OCI-LY3 (cell line): ENCODE measurements around the gene IFNA13.

ENCODE experiments used
- H2AFZ ChIP-seq: fragments of 200-600, 300-600 bp; shearing (Covaris generic); 2 replicates; pipeline ENCODE4 v1.6.0; 2014; ENCODE audit warnings: antibody characterized with exemption, low read depth, low read length
- H3K27ac ChIP-seq: fragments of 200-600, 300-600 bp; sonication (generic); 2 replicates; pipeline ENCODE4 v1.5.1; 2014; ENCODE audit warnings: mild to moderate bottlenecking, low read length, moderate library complexity, mixed read lengths
- H3K27me3 ChIP-seq: fragments of 200-600, 300-600 bp; sonication (generic); 2 replicates; pipeline ENCODE4 v1.6.1; 2014; ENCODE audit warnings: low read depth, low read length, mixed read lengths
- H3K36me3 ChIP-seq: fragments of 200-600, 300-600 bp; sonication (generic); replicated peaks from 2 replicates; pipeline ENCODE3; 2014; ENCODE audit warnings: low read depth, low read length, mixed read lengths
- H3K4me1 ChIP-seq: fragments of 300-600, 200-600 bp; sonication (generic); 2 replicates; pipeline ENCODE4 v1.6.1; 2014; ENCODE audit warnings: low read length, mixed read lengths
- H3K4me2 ChIP-seq: fragments of 200-600, 300-600 bp; sonication (generic); 2 replicates; pipeline ENCODE4 v1.6.1; 2014; ENCODE audit warnings: low read length, mixed read lengths
- H3K4me3 ChIP-seq: fragments of 300-600, 200-600 bp; sonication (generic); 2 replicates; pipeline ENCODE4 v1.5.1; 2014; ENCODE audit warnings: antibody characterized with exemption, mild to moderate bottlenecking, low read length, moderate library complexity
- H3K79me2 ChIP-seq: fragments of 300-600, 200-600 bp; shearing (Covaris generic); 2 replicates; pipeline ENCODE4 v1.6.1; 2014; ENCODE audit warnings: mild to moderate bottlenecking, low read length, mixed read lengths
- H3K9ac ChIP-seq: fragments of 300-600, 200-600 bp; shearing (Covaris generic); 2 replicates; pipeline ENCODE4 v1.6.0; 2014; ENCODE audit warnings: mild to moderate bottlenecking, low read length, moderate library complexity
- H3K9me3 ChIP-seq: fragments of 200-600, 300-600 bp; shearing (Covaris generic); 2 replicates; pipeline ENCODE4 v1.6.1; 2014; ENCODE audit warnings: low read length, mixed read lengths; ENCODE audit not compliant: insufficient read depth
- H4K20me1 ChIP-seq: fragments of 200-600, 300-600 bp; sonication (generic); 2 replicates; pipeline ENCODE4 v1.6.1; 2016; ENCODE audit warnings: low read length, mixed read lengths; ENCODE audit not compliant: insufficient read depth
- EZH2phosphoT487 ChIP-seq: fragments of 200-600 bp; shearing (Covaris generic); IDR thresholded peaks from 2 replicates; pipeline ENCODE4 v1.6.1; 2018; ENCODE audit warnings: antibody characterized with exemption, mixed run types, low read depth
- TF ChIP-seq, protein P1 (sequence below): fragments of 200-600, 300-600 bp; sonication (generic); IDR thresholded peaks from 2 replicates; pipeline ENCODE4 v1.5.1; 2014; ENCODE audit warnings: antibody characterized with exemption, low read length, low read depth

IFNA13 gene

DNA sequence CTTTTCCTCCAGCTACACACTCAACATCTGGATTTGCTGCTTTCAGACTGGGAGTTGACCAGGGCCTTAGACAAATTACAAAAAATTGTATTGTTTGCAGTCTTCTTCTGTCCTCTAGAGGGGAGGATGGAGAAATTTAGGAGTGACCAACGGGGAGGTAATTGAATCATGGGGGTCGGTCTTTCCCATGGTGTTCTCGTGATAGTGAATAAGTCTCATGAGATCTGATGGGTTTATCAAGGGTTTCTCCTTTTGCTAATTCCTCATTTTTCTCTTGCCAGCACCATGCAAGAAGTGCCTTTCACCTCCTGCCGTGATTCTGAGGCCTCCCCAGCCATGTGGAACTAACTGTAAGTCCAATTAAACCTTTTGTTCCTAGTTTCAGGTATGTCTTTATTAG, 45.3 kb upstream of the IFNA13 start:
- no peaks in the 10 kb centered on the region for H3K36me3 ChIP-seq
- TF ChIP-seq, protein P1, sequence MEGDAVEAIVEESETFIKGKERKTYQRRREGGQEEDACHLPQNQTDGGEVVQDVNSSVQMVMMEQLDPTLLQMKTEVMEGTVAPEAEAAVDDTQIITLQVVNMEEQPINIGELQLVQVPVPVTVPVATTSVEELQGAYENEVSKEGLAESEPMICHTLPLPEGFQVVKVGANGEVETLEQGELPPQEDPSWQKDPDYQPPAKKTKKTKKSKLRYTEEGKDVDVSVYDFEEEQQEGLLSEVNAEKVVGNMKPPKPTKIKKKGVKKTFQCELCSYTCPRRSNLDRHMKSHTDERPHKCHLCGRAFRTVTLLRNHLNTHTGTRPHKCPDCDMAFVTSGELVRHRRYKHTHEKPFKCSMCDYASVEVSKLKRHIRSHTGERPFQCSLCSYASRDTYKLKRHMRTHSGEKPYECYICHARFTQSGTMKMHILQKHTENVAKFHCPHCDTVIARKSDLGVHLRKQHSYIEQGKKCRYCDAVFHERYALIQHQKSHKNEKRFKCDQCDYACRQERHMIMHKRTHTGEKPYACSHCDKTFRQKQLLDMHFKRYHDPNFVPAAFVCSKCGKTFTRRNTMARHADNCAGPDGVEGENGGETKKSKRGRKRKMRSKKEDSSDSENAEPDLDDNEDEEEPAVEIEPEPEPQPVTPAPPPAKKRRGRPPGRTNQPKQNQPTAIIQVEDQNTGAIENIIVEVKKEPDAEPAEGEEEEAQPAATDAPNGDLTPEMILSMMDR: no peak
- TF ChIP-seq EZH2phosphoT487: no peak
- H4K20me1 ChIP-seq: 0 out of 2 replicates have a peak, but pooled peaks cover 11% of the 10 kb centered on the region
- H3K9me3 ChIP-seq: no peaks in the 10 kb centered on the region
- H3K27ac ChIP-seq: no peak overlapping the region
- H3K79me2 ChIP-seq: no peaks in the 10 kb centered on the region
- no peak overlapping the region for H2AFZ ChIP-seq
- H3K4me1 ChIP-seq: peaks cover 11% of the 10 kb centered on the region
- peaks cover 91% of the 10 kb centered on the region for H3K27me3 ChIP-seq
- H3K4me3 ChIP-seq: no peak overlapping the region
- H3K4me2 ChIP-seq: no peak overlapping the region
- H3K9ac ChIP-seq: no peak overlapping the region

DNA sequence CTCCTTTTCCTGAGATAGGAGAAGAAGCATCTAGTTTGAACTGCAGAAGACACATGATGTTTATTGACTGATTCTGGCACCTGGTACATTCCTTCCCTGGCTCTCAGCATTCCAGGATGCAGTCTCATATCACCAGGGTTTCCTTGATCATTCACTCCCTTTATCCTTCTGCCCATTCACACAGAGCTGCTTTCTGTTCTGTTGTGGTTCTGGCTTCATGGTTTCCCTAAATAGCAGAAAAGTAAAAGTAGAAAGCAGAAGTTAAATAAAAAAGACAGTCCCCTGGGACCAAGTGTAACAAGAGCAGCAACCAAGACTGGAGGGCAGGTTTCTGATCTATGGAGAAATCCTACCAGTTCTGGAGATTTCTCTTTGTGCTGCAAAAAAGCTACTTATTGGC, 44.2 kb upstream of the IFNA13 start:
- peaks cover 11% of the 10 kb centered on the region for H3K4me1 ChIP-seq
- no peak overlapping the region for H2AFZ ChIP-seq
- TF ChIP-seq, protein P1: no peak
- TF ChIP-seq EZH2phosphoT487: no peak
- peaks cover 12% of the 10 kb centered on the region; the same call in 1 of the 2 replicates for H4K20me1 ChIP-seq
- H3K4me2 ChIP-seq: 0 out of 2 replicates have a peak overlapping the region, but pooled peaks have one; percentile 20
- peaks cover 91% of the 10 kb centered on the region for H3K27me3 ChIP-seq
- no peaks in the 10 kb centered on the region for H3K36me3 ChIP-seq
- H3K79me2 ChIP-seq: no peaks in the 10 kb centered on the region
- no peaks in the 10 kb centered on the region for H3K9me3 ChIP-seq
- H3K4me3 ChIP-seq: no peak overlapping the region
- H3K27ac ChIP-seq: no peak overlapping the region
- no peak overlapping the region for H3K9ac ChIP-seq

DNA sequence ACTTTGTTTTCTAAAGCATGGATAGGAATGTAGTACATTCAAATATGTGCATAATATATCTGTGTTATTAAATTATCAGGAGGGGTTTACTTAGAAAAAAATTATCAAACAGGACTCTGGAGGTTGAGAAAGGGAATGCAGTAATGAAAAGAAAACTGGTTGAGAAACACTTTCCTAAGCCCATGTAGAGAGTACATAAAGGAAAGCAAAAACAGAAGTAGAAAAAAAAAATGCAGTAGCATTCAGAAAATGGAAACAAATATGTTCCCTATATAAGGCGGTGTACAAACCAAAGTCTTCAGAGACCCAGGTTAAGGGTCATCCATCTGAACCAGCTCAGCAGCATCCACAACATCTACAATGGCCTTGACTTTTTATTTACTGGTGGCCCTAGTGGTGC, 41.0 kb upstream of the IFNA13 start, which contains the start of gene IFNA8:
TSS of gene IFNA8 (plus strand) at position 301 of the 400 bp plus-strand sequence. CDS start at position 361, 60 bp downstream.
- no peaks in the 10 kb centered on the region for H3K79me2 ChIP-seq
- no peaks in the 10 kb centered on the region for H3K9me3 ChIP-seq
- H3K4me3 ChIP-seq: no peak within 1 kb of the TSS
- H3K27ac ChIP-seq: no peak within 1 kb of the TSS
- H3K36me3 ChIP-seq: no peaks in the 10 kb centered on the region
- H4K20me1 ChIP-seq: peaks cover 15% of the 10 kb centered on the region; the same call in 1 of the 2 replicates
- H2AFZ ChIP-seq: no peak within 1 kb of the TSS
- H3K27me3 ChIP-seq: peaks cover 90% of the 10 kb centered on the region
- H3K4me2 ChIP-seq: no peak within 1 kb of the TSS
- peaks cover 11% of the 10 kb centered on the region for H3K4me1 ChIP-seq
- no peak within 1 kb of the TSS for H3K9ac ChIP-seq
- TF ChIP-seq, protein P1: no peak
- TF ChIP-seq EZH2phosphoT487: no peak

DNA sequence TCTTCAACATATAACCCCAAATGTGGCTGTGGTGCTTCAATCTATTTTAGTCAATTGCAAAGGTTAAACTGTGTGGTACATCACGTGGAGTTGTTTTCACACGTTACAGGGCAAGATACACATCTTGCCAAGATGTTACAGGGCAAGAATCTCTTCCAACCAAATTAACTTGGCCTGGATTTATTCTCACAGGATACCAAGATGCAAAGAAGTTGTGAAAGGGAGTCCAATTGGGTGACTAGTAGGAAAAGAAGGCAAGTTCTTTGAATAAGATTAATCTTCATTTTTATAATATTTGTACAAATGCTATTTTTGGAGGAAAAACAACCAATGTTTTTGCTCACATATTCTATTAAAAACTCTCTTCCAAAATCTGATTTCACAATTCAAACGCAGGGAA, 36.3 kb upstream of the IFNA13 start:
- no peaks in the 10 kb centered on the region for H3K79me2 ChIP-seq
- no peak overlapping the region for H3K4me2 ChIP-seq

More for the DNA sequence above, 36.3 kb upstream of the IFNA13 start:
- Histone ChIP-seq H3K4me1 (peaks cover 7% of the 10 kb centered on the region), H3K27me3 (peaks cover 76% of the 10 kb centered on the region), H4K20me1 (peaks cover 8% of the 10 kb centered on the region; the same call in 1 of the 2 replicates), H3K9ac (no peak overlapping the region), H2AFZ (no peak overlapping the region), H3K4me3 (no peak overlapping the region), H3K9me3 (no peaks in the 10 kb centered on the region), H3K36me3 (no peaks in the 10 kb centered on the region), H3K27ac (no peak overlapping the region)
- TF ChIP-seq, protein P1: no peak
- TF ChIP-seq EZH2phosphoT487: no peak
